ENCODE results near the gene CNKSR3.
A peak's percentile ranks its signal among the peaks of the same experiment; 100 is the strongest.

CNKSR3 gene

GRCh38 chr6:154407440-154407839 lies 103.0 kb downstream of the CNKSR3 start:
- no peak overlapping the region for H3K27ac ChIP-seq
- no peak overlapping the region for H3K4me3 ChIP-seq
- H3K9ac ChIP-seq, result no peak overlapping the region
- H3K4me1 ChIP-seq, result peaks cover 6% of the 10 kb centered on the region; the same call in 1 of the 2 replicates
- no peaks in the 10 kb centered on the region for H3K27me3 ChIP-seq
- peaks cover 25% of the 10 kb centered on the region for H3K36me3 ChIP-seq
- no peak overlapping the region for H3K4me2 ChIP-seq
- no peak for TF ChIP-seq Cebpa-rat (IDR thresholded peaks at IDR 0.05)
- H3K9me3 ChIP-seq, result no peaks in the 10 kb centered on the region
- no peaks in the 10 kb centered on the region for H4K20me1 ChIP-seq

- no peak for TF ChIP-seq Cebpa-rat (IDR thresholded peaks at IDR 0.05)
These were observed 103.6 kb downstream of the CNKSR3 start for GRCh38 chr6:154406869-154407268.

GRCh38 chr6:154406301-154406700 lies 104.2 kb downstream of the CNKSR3 start:
- Histone ChIP-seq H4K20me1 (no peaks in the 10 kb centered on the region), H3K4me2 (no peak overlapping the region), H3K4me1 (peaks cover 6% of the 10 kb centered on the region; the same call in 1 of the 2 replicates), H3K36me3 (peaks cover 28% of the 10 kb centered on the region), H3K27ac (no peak overlapping the region), H3K9ac (no peak overlapping the region), H3K4me3 (no peak overlapping the region), H3K9me3 (no peaks in the 10 kb centered on the region), H3K27me3 (no peaks in the 10 kb centered on the region)
- TF ChIP-seq Cebpa-rat (IDR thresholded peaks at IDR 0.05), result no peak

More at GRCh38 chr6:154406869-154407268, 103.6 kb downstream of the CNKSR3 start:
- Histone ChIP-seq H3K4me2 (no peak overlapping the region), H3K4me1 (peaks cover 6% of the 10 kb centered on the region; the same call in 1 of the 2 replicates), H3K27ac (no peak overlapping the region), H3K4me3 (no peak overlapping the region), H3K27me3 (no peaks in the 10 kb centered on the region), H3K36me3 (peaks cover 25% of the 10 kb centered on the region), H3K9ac (no peak overlapping the region), H4K20me1 (no peaks in the 10 kb centered on the region), H3K9me3 (no peaks in the 10 kb centered on the region)

GRCh38 chr6:154404791-154405400 lies 105.6 kb downstream of the CNKSR3 start:
- H4K20me1 ChIP-seq, result no peaks in the 10 kb centered on the region
- no peak overlapping the region for H3K27ac ChIP-seq
- H3K9ac ChIP-seq, result no peak overlapping the region
- H3K36me3 ChIP-seq, result peaks cover 27% of the 10 kb centered on the region
- peaks cover 6% of the 10 kb centered on the region; the same call in 1 of the 2 replicates for H3K4me1 ChIP-seq
- no peaks in the 10 kb centered on the region for H3K9me3 ChIP-seq
- H3K27me3 ChIP-seq, result no peaks in the 10 kb centered on the region
- no peak overlapping the region for H3K4me3 ChIP-seq
- no peak for TF ChIP-seq Cebpa-rat (IDR thresholded peaks at IDR 0.05)
- H3K4me2 ChIP-seq, result no peak overlapping the region

- Histone ChIP-seq H3K4me2 (no peak overlapping the region), H3K27me3 (no peaks in the 10 kb centered on the region), H3K36me3 (peaks cover 22% of the 10 kb centered on the region), H3K9me3 (no peaks in the 10 kb centered on the region), H4K20me1 (no peaks in the 10 kb centered on the region), H3K4me1 (peaks cover 6% of the 10 kb centered on the region; the same call in 1 of the 2 replicates), H3K27ac (peak overlapping the region; percentile 6; the same call in 1 of the 2 replicates), H3K9ac (no peak overlapping the region), H3K4me3 (no peak overlapping the region)
- no peak for TF ChIP-seq Cebpa-rat (IDR thresholded peaks at IDR 0.05)
These were observed 106.7 kb downstream of the CNKSR3 start for GRCh38 chr6:154403788-154404187.

- H3K27ac ChIP-seq, result no peak overlapping the region
- H4K20me1 ChIP-seq, result no peaks in the 10 kb centered on the region
- H3K9ac ChIP-seq, result no peak overlapping the region
- H3K4me1 ChIP-seq, result peaks cover 6% of the 10 kb centered on the region; the same call in 1 of the 2 replicates
- H3K9me3 ChIP-seq, result no peaks in the 10 kb centered on the region
- peaks cover 21% of the 10 kb centered on the region for H3K36me3 ChIP-seq
- H3K27me3 ChIP-seq, result no peaks in the 10 kb centered on the region
- no peak for TF ChIP-seq Cebpa-rat (IDR thresholded peaks at IDR 0.05)
- H3K4me2 ChIP-seq, result no peak overlapping the region
- H3K4me3 ChIP-seq, result no peak overlapping the region
These were observed 108.3 kb downstream of the CNKSR3 start for GRCh38 chr6:154402081-154402780.

GRCh38 chr6:154399097-154399496 lies 111.4 kb downstream of the CNKSR3 start:
- Histone ChIP-seq H3K36me3 (peaks cover 7% of the 10 kb centered on the region), H3K27ac (no peak overlapping the region), H3K27me3 (no peaks in the 10 kb centered on the region), H4K20me1 (no peaks in the 10 kb centered on the region), H3K9ac (no peak overlapping the region), H3K4me1 (peaks cover 6% of the 10 kb centered on the region; the same call in 1 of the 2 replicates), H3K4me3 (no peak overlapping the region), H3K9me3 (no peaks in the 10 kb centered on the region), H3K4me2 (no peak overlapping the region)
- no peak for TF ChIP-seq Cebpa-rat (IDR thresholded peaks at IDR 0.05)

- Histone ChIP-seq H3K4me1 (no peaks in the 10 kb centered on the region), H3K36me3 (peaks cover 7% of the 10 kb centered on the region), H3K9ac (no peak overlapping the region), H3K27ac (no peak overlapping the region), H3K27me3 (no peaks in the 10 kb centered on the region), H3K4me2 (no peak overlapping the region), H3K9me3 (no peaks in the 10 kb centered on the region), H3K4me3 (no peak overlapping the region), H4K20me1 (no peaks in the 10 kb centered on the region)
- no peak for TF ChIP-seq Cebpa-rat (IDR thresholded peaks at IDR 0.05)
These were observed 112.8 kb downstream of the CNKSR3 start for GRCh38 chr6:154397491-154398195.

GRCh38 chr6:154395878-154396277 lies 114.6 kb downstream of the CNKSR3 start:
- no peaks in the 10 kb centered on the region for H3K4me1 ChIP-seq
- no peak overlapping the region for H3K4me2 ChIP-seq
- TF ChIP-seq Cebpa-rat (IDR thresholded peaks at IDR 0.05), result no peak
- no peak overlapping the region for H3K4me3 ChIP-seq
- H3K27me3 ChIP-seq, result no peaks in the 10 kb centered on the region
- no peak overlapping the region for H3K9ac ChIP-seq
- no peaks in the 10 kb centered on the region for H3K9me3 ChIP-seq
- H3K27ac ChIP-seq, result no peak overlapping the region
- no peaks in the 10 kb centered on the region for H3K36me3 ChIP-seq
- H4K20me1 ChIP-seq, result no peaks in the 10 kb centered on the region

GRCh38 chr6:154395316-154395715 lies 115.2 kb downstream of the CNKSR3 start:
- no peaks in the 10 kb centered on the region for H3K27me3 ChIP-seq
- no peaks in the 10 kb centered on the region for H4K20me1 ChIP-seq
- no peak overlapping the region for H3K4me2 ChIP-seq
- no peaks in the 10 kb centered on the region for H3K36me3 ChIP-seq
- no peaks in the 10 kb centered on the region for H3K4me1 ChIP-seq
- H3K4me3 ChIP-seq, result no peak overlapping the region
- TF ChIP-seq Cebpa-rat (IDR thresholded peaks at IDR 0.05), result no peak
- H3K27ac ChIP-seq, result no peak overlapping the region
- no peaks in the 10 kb centered on the region for H3K9me3 ChIP-seq
- H3K9ac ChIP-seq, result no peak overlapping the region

Data from BLaER1 (cell line).